ENCODE measurements around the gene LRMDA.

The LRMDA gene

GRCh38 chr10:75544386-75544785, 113.0 kb downstream of the LRMDA start:
- DNase-seq: peak; percentile 37

- DNase-seq: no peak
Observed at GRCh38 chr10:75544993-75545706, 113.7 kb downstream of the LRMDA start.

- peak; percentile 29 for DNase-seq
Observed at GRCh38 chr10:75546004-75546403, 114.6 kb downstream of the LRMDA start.

- peak; percentile 93 for DNase-seq
Observed at GRCh38 chr10:75547391-75548298, 116.2 kb downstream of the LRMDA start.

- DNase-seq: peak; percentile 15
Observed at GRCh38 chr10:75548356-75548755, 116.9 kb downstream of the LRMDA start.

GRCh38 chr10:75550191-75550590, 118.8 kb downstream of the LRMDA start:
- DNase-seq: no peak

- no peak for DNase-seq
Observed at GRCh38 chr10:75552171-75552570, 120.7 kb downstream of the LRMDA start.

- DNase-seq: peak; percentile 60
Observed at GRCh38 chr10:75553550-75553949, 122.1 kb downstream of the LRMDA start.

- DNase-seq: no peak
Observed at GRCh38 chr10:75555323-75555722, 123.9 kb downstream of the LRMDA start.

GRCh38 chr10:75556320-75556719, 124.9 kb downstream of the LRMDA start:
- DNase-seq: no peak

GRCh38 chr10:75565286-75566251, 134.1 kb downstream of the LRMDA start:
- no peak for DNase-seq

GRCh38 chr10:75568450-75569130, 137.2 kb downstream of the LRMDA start:
- no peak for DNase-seq

- no peak for DNase-seq
Observed at GRCh38 chr10:75569506-75569905, 138.1 kb downstream of the LRMDA start.

- no peak for DNase-seq
Observed at GRCh38 chr10:75572478-75572877, 141.1 kb downstream of the LRMDA start.

- no peak for DNase-seq
Observed at GRCh38 chr10:75575940-75576339, 144.5 kb downstream of the LRMDA start.

GRCh38 chr10:75582102-75582501, 150.7 kb downstream of the LRMDA start:
- no peak for DNase-seq

GRCh38 chr10:75585294-75585693, 153.9 kb downstream of the LRMDA start:
- DNase-seq: no peak

GRCh38 chr10:75586814-75587213, 155.4 kb downstream of the LRMDA start:
- no peak for DNase-seq

GRCh38 chr10:75588031-75588430, 156.6 kb downstream of the LRMDA start:
- no peak for DNase-seq

- DNase-seq: no peak
Observed at GRCh38 chr10:75589895-75590654, 158.7 kb downstream of the LRMDA start.

GRCh38 chr10:75592151-75592787, 160.8 kb downstream of the LRMDA start:
- no peak for DNase-seq

All from hematopoietic multipotent progenitor cell treated with erythropoietin and hydrocortisone succinate and interleukin-3 and kit ligand, for 4 days (in vitro differentiated cells).